Fibroblast of lung (primary cell): ENCODE results near the gene POLR3G. TPM values are rescaled to one million over a fixed set of nuclear protein-coding genes. Genes with fewer than 3 reads are reported as not detected.

ENCODE experiments used
- DNase-seq, 2 donors: peaks; one replicate each; pipeline versions ENCODE4 v3.0.0 to v3.0.0-alpha.2; 2010; ENCODE audit warnings: low read depth in 2 of 2
- H2AFZ ChIP-seq: 2 replicates; pipeline ENCODE4 v1.5.1; 2012; ENCODE audit warnings: low read length, control low read depth, inconsistent platforms
- H3K27ac ChIP-seq: 2 replicates; pipeline ENCODE4 v1.5.1; 2011; ENCODE audit warnings: low read length, control low read depth; ENCODE audit not compliant: insufficient read depth
- H3K27me3 ChIP-seq: 2 replicates; pipeline ENCODE4 v1.5.1; 2011; ENCODE audit warnings: mild to moderate bottlenecking, low read length; ENCODE audit not compliant: control insufficient read depth, insufficient read depth
- H3K36me3 ChIP-seq: 2 replicates; pipeline ENCODE4 v1.5.1; 2011; ENCODE audit warnings: low read length; ENCODE audit not compliant: control insufficient read depth, insufficient read depth
- H3K4me1 ChIP-seq: 2 replicates; pipeline ENCODE4 v1.5.1; 2011; ENCODE audit warnings: low read length; ENCODE audit not compliant: control insufficient read depth, insufficient read depth; ENCODE audit errors: extremely low read depth
- H3K4me2 ChIP-seq: 2 replicates; pipeline ENCODE4 v1.5.1; 2011; ENCODE audit warnings: low read length, control low read depth; ENCODE audit not compliant: insufficient read depth; ENCODE audit errors: extremely low read depth
- H3K4me3 ChIP-seq, 4 experiments: fragments of 200-600 bp in 1 of 4; sonication (generic) in 1 of 4; replicated peaks in 1 of 4; 2 replicates each; pipeline ENCODE4 v1.5.1; 2011 to 2016; ENCODE audit warnings: low read length in 4 of 4, low read depth in 3 of 4, mild to moderate bottlenecking in 3 of 4, control low read depth in 2 of 4, inconsistent platforms in 1 of 4, mixed read lengths in 1 of 4; ENCODE audit not compliant: insufficient read depth in 1 of 4; ENCODE audit errors: control extremely low read depth in 1 of 4
- H3K79me2 ChIP-seq: 2 replicates; pipeline ENCODE4 v1.5.1; 2012; ENCODE audit warnings: mild to moderate bottlenecking, low read length, inconsistent platforms; ENCODE audit not compliant: control insufficient read depth, insufficient read depth
- H3K9ac ChIP-seq: 2 replicates; pipeline ENCODE4 v1.5.1; 2011; ENCODE audit warnings: mild to moderate bottlenecking, low read length, control low read depth; ENCODE audit not compliant: insufficient read depth
- H3K9me3 ChIP-seq: 2 replicates; pipeline ENCODE4 v1.5.1; 2012; ENCODE audit warnings: low read depth, low read length; ENCODE audit not compliant: control insufficient read depth, insufficient read depth
- H4K20me1 ChIP-seq: 2 replicates; pipeline ENCODE4 v1.5.1; 2011; ENCODE audit warnings: low read length; ENCODE audit not compliant: control insufficient read depth, insufficient read depth; ENCODE audit errors: extremely low read depth
- CTCF ChIP-seq, 2 donors: IDR thresholded peaks in 1 of 2; conservative IDR thresholded peaks in 1 of 2; 1 replicate in 1 of 2; 2 replicates in 1 of 2; pipeline ENCODE4 v1.5.1; 2011 to 2012; ENCODE audit warnings: low read length in 2 of 2, control low read depth in 1 of 2, inconsistent platforms in 1 of 2, low read depth in 1 of 2, mild to moderate bottlenecking in 1 of 2
- EZH2 ChIP-seq: IDR thresholded peaks from 2 replicates; pipeline ENCODE4 v1.5.1; 2012; ENCODE audit warnings: low read length, control low read depth, mild to moderate bottlenecking; ENCODE audit errors: missing control alignments
- polyA plus RNA-seq, 2 donors: library from polyadenylated mRNA; depleted of rRNA in 1 of 2; stranded (reverse) in 1 of 2; unstranded in 1 of 2; fragments of >200 nt; gene quantifications; 2 replicates each; pipeline ENCODE4 v1.2.1, GENCODE V29; 2011 to 2012; ENCODE audit warnings: missing spikeins in 1 of 2
- total RNA-seq: library from RNA; depleted of rRNA; stranded (reverse); fragments of >200 nt; gene quantifications from 2 replicates; pipeline ENCODE4 v1.2.1, GENCODE V29; 2014

The POLR3G gene
- total and polyA plus RNA-seq, 2 donors (not counting 1 experiment from before 2014, with no cell fraction given), result 5.6 to 9.1 TPM

GRCh38 chr5:90549729-90550275 lies 75.1 kb downstream of the POLR3G start:
- Histone ChIP-seq H3K4me3 (no peak overlapping the region), H3K27ac (no peak overlapping the region), H4K20me1 (no peaks in the 10 kb centered on the region), H3K36me3 (no peaks in the 10 kb centered on the region), H3K9ac (no peak overlapping the region), H3K4me2 (no peak overlapping the region), H2AFZ (no peak overlapping the region), H3K79me2 (no peaks in the 10 kb centered on the region), H3K4me1 (no peaks in the 10 kb centered on the region), H3K27me3 (peaks cover 2% of the 10 kb centered on the region), H3K9me3 (no peaks in the 10 kb centered on the region)
- TF ChIP-seq EZH2, result no peak
- no peak for TF ChIP-seq CTCF (conservative IDR thresholded peaks at IDR 0.05 in 1 of 2, IDR thresholded peaks at IDR 0.05 in 1 of 2; ENCODE audit: low read depth in 1 of 2, low read length in 2 of 2)
- no peak for DNase-seq

- Histone ChIP-seq H3K27ac (no peak overlapping the region), H3K4me2 (no peak overlapping the region), H3K4me1 (no peaks in the 10 kb centered on the region), H2AFZ (no peak overlapping the region), H3K9ac (no peak overlapping the region), H3K9me3 (no peaks in the 10 kb centered on the region), H4K20me1 (no peaks in the 10 kb centered on the region), H3K36me3 (no peaks in the 10 kb centered on the region), H3K79me2 (no peaks in the 10 kb centered on the region), H3K27me3 (peaks cover 2% of the 10 kb centered on the region), H3K4me3 (no peak overlapping the region)
- DNase-seq, result no peak
- TF ChIP-seq EZH2 (no peak), CTCF (conservative IDR thresholded peaks at IDR 0.05 in 1 of 2, IDR thresholded peaks at IDR 0.05 in 1 of 2; ENCODE audit: low read depth in 1 of 2, low read length in 2 of 2) (no peak)
These were observed 76.3 kb downstream of the POLR3G start for GRCh38 chr5:90550963-90551362.

- DNase-seq, result no peak
These were observed 76.7 kb downstream of the POLR3G start for GRCh38 chr5:90551376-90551775.

More at GRCh38 chr5:90551376-90551775, 76.7 kb downstream of the POLR3G start:
- Histone ChIP-seq H3K4me1 (no peaks in the 10 kb centered on the region), H2AFZ (no peak overlapping the region), H3K9me3 (no peaks in the 10 kb centered on the region), H4K20me1 (no peaks in the 10 kb centered on the region), H3K27me3 (peaks cover 2% of the 10 kb centered on the region), H3K79me2 (no peaks in the 10 kb centered on the region), H3K9ac (no peak overlapping the region), H3K4me2 (no peak overlapping the region), H3K27ac (no peak overlapping the region), H3K36me3 (no peaks in the 10 kb centered on the region), H3K4me3 (no peak overlapping the region)
- no peak for TF ChIP-seq EZH2
- no peak for TF ChIP-seq CTCF (conservative IDR thresholded peaks at IDR 0.05 in 1 of 2, IDR thresholded peaks at IDR 0.05 in 1 of 2; ENCODE audit: low read depth in 1 of 2, low read length in 2 of 2)
